Measurements from ENCODE around the gene RDH13.

GRCh38 chr19:55069865-55070197 lies 6.9 kb upstream of the RDH13 start:
- TF ChIP-seq CTCF (IDR thresholded peaks at IDR 0.05) (no peak), POLR2A (IDR thresholded peaks at IDR 0.05) (no peak), POLR2AphosphoS5 (IDR thresholded peaks at IDR 0.05) (no peak), EP300 (IDR thresholded peaks at IDR 0.05) (no peak)
